SK-N-SH (cell line): ENCODE results near the gene CEP57L1. TPM values are rescaled to one million over a fixed set of nuclear protein-coding genes. Genes with fewer than 3 reads are reported as not detected.
"Not testable (repeated sequence)": the region's sequence is repeated elsewhere in the genome, so short reads cannot be mapped to it uniquely, and the experiment has no call there.

Source experiments
- CTCF ChIA-PET: fragments of 300-600, 350-600 bp; formaldehyde crosslinking; extraction: SDS; loops from one replicate; lab custom pipeline; 2021; lab: Yijun Ruan, JAX
- POLR2A ChIA-PET: fragments of 350-600 bp; sonication (Branson Sonifier 250); formaldehyde crosslinking; extraction: SDS; loops from one replicate; lab custom pipeline; 2020; ENCODE audit warnings: antibody characterized with exemption, inconsistent platforms; lab: Yijun Ruan, JAX
- DNase-seq: peaks from one replicate; pipeline ENCODE4 v3.0.0; 2012
- H2AFZ ChIP-seq: fragments of 200-600 bp; sonication (generic); 2 replicates; pipeline ENCODE4 v1.8.1; 2016; ENCODE audit warnings: antibody characterized with exemption, mild to moderate bottlenecking, low read depth
- H3F3A ChIP-seq: fragments of 200-600 bp; sonication (generic); replicated peaks from 2 replicates; pipeline ENCODE3; 2016; ENCODE audit warnings: antibody characterized with exemption, mild to moderate bottlenecking; ENCODE audit not compliant: insufficient read depth
- H3K27ac ChIP-seq, 2 experiments: fragments of 200-500 bp in 1 of 2; fragments of 200-600 bp in 1 of 2; sonication (Bioruptor generic) in 1 of 2; sonication (generic), shearing (Covaris generic) in 1 of 2; 2 replicates each; pipeline versions ENCODE4 v1.5.1 to v1.6.1; 2014 to 2016; ENCODE audit warnings: low read depth in 2 of 2, inconsistent platforms in 1 of 2, low read length in 1 of 2, mild to moderate bottlenecking in 1 of 2, mixed read lengths in 1 of 2
- H3K27me3 ChIP-seq: fragments of 200-600 bp; sonication (generic), shearing (Covaris generic); 2 replicates; pipeline ENCODE4 v1.6.1; 2016; ENCODE audit warnings: mixed run types; ENCODE audit not compliant: insufficient read depth
- H3K36me3 ChIP-seq, 2 experiments: fragments of 200-500 bp in 1 of 2; fragments of 200-600 bp in 1 of 2; sonication (Bioruptor generic) in 1 of 2; sonication (generic) in 1 of 2; replicated peaks in 1 of 2; 2 replicates each; pipeline versions ENCODE3 to v1.5.1; 2014 to 2016; ENCODE audit warnings: low read length in 1 of 2, mild to moderate bottlenecking in 1 of 2; ENCODE audit not compliant: insufficient read depth in 2 of 2, control insufficient read depth in 1 of 2
- H3K4me1 ChIP-seq, 2 experiments: fragments of 200-500 bp in 1 of 2; fragments of 200-600 bp in 1 of 2; sonication (Bioruptor generic) in 1 of 2; sonication (generic), shearing (Covaris generic) in 1 of 2; 2 replicates each; pipeline versions ENCODE4 v1.5.1 to v1.6.1; 2014 to 2016; ENCODE audit warnings: low read depth in 1 of 2, low read length in 1 of 2, mixed run types in 1 of 2; ENCODE audit not compliant: insufficient read depth in 2 of 2, control insufficient read depth in 1 of 2
- H3K4me2 ChIP-seq: fragments of 200-600 bp; sonication (generic), shearing (Covaris generic); 2 replicates; pipeline ENCODE4 v1.6.1; 2017; ENCODE audit warnings: mixed run types
- H3K4me3 ChIP-seq, 2 experiments: fragments of 200-500 bp in 1 of 2; fragments of 200-600 bp in 1 of 2; sonication (Bioruptor generic) in 1 of 2; sonication (generic), shearing (Covaris generic) in 1 of 2; 2 replicates each; pipeline versions ENCODE4 v1.5.1 to v1.8.1; 2014 to 2016; ENCODE audit warnings: low read depth in 2 of 2, inconsistent platforms in 1 of 2, low read length in 1 of 2, mild to moderate bottlenecking in 1 of 2, mixed read lengths in 1 of 2, moderate library complexity in 1 of 2
- H3K79me2 ChIP-seq: fragments of 200-600 bp; sonication (generic); 2 replicates; pipeline ENCODE4 v1.8.1; 2017; ENCODE audit warnings: mild to moderate bottlenecking; ENCODE audit not compliant: insufficient read depth
- H3K9ac ChIP-seq: fragments of 200-600 bp; sonication (generic); 2 replicates; pipeline ENCODE4 v1.6.1; 2017; ENCODE audit warnings: mixed run types
- H3K9me2 ChIP-seq: fragments of 200-600 bp; sonication (generic); 2 replicates; pipeline ENCODE4 v1.6.1; 2017; ENCODE audit warnings: mixed run types
- H3K9me3 ChIP-seq: fragments of 200-600 bp; sonication (generic); 2 replicates; pipeline ENCODE4 v1.6.1; 2017; ENCODE audit warnings: mixed run types, mild to moderate bottlenecking, moderate library complexity
- H4K20me1 ChIP-seq: fragments of 200-600 bp; sonication (generic); 2 replicates; pipeline ENCODE4 v1.6.1; 2017; ENCODE audit warnings: mild to moderate bottlenecking, mixed run types; ENCODE audit not compliant: insufficient read depth
- CTCF ChIP-seq: fragments of 200-600 bp; sonication (generic); IDR thresholded peaks from 2 replicates; pipeline ENCODE4 v1.6.1; 2017; ENCODE audit warnings: antibody characterized with exemption, mild to moderate bottlenecking, moderate library complexity
- ELF1 ChIP-seq: IDR thresholded peaks from 2 replicates; pipeline ENCODE4 v1.4.0; 2012
- EP300 ChIP-seq, 2 experiments: IDR thresholded peaks; 2 replicates each; pipeline versions ENCODE4 v1.4.0 to v1.6.1; 2012; ENCODE audit warnings: borderline replicate concordance in 1 of 2, low read depth in 1 of 2, low read length in 1 of 2
- EZH2phosphoT487 ChIP-seq: fragments of 200-600 bp; sonication (generic); IDR thresholded peaks from 2 replicates; pipeline ENCODE4 v1.6.1; 2017; ENCODE audit warnings: low read depth, mixed run types, mild to moderate bottlenecking, antibody characterized with exemption, moderate library complexity, borderline replicate concordance
- FOXJ3 ChIP-seq: sonication (generic); formaldehyde crosslinking; IDR thresholded peaks from 2 replicates; pipeline ENCODE4 v1.5.1; 2020; ENCODE audit warnings: mild to moderate bottlenecking, missing genetic modification reagents
- GATA2 ChIP-seq: sonication (generic); formaldehyde crosslinking; IDR thresholded peaks from 2 replicates; pipeline ENCODE4 v1.5.0; 2020; ENCODE audit warnings: mild to moderate bottlenecking, missing genetic modification reagents
- IRF3 ChIP-seq: fragments of 150-350 bp; IDR thresholded peaks from 2 replicates; pipeline ENCODE4 v1.6.1; 2016; ENCODE audit warnings: mild to moderate bottlenecking, low read depth, low read length
- JUND ChIP-seq: IDR thresholded peaks from 2 replicates; pipeline ENCODE4 v1.4.0; 2012
- MEF2A ChIP-seq: IDR thresholded peaks from 2 replicates; pipeline ENCODE4 v1.4.0; 2012; ENCODE audit warnings: low read depth, borderline replicate concordance
- MXI1 ChIP-seq: IDR thresholded peaks from 2 replicates; pipeline ENCODE4 v1.6.1; 2012; ENCODE audit warnings: mild to moderate bottlenecking, low read depth, low read length, improper control_type of control experiment
- NFIC ChIP-seq: IDR thresholded peaks from 2 replicates; pipeline ENCODE4 v1.4.0; 2012; ENCODE audit warnings: borderline replicate concordance
- NRF1 ChIP-seq: IDR thresholded peaks from 2 replicates; pipeline ENCODE4 v1.6.1; 2012; ENCODE audit warnings: low read depth, mild to moderate bottlenecking, low read length
- PBX3 ChIP-seq: IDR thresholded peaks from 2 replicates; pipeline ENCODE4; 2012
- POLR2AphosphoS5 ChIP-seq: IDR thresholded peaks from 2 replicates; pipeline ENCODE4 v1.6.1; 2012; ENCODE audit warnings: low read depth, low read length
- RCOR1 ChIP-seq: fragments of 150-350 bp; IDR thresholded peaks from 2 replicates; pipeline ENCODE4 v1.6.1; 2017; ENCODE audit warnings: antibody characterized with exemption, low read length
- REST ChIP-seq: IDR thresholded peaks from 2 replicates; pipeline ENCODE4 v1.6.1; 2012; ENCODE audit warnings: mild to moderate bottlenecking, low read depth, low read length, moderate library complexity
- TEAD4 ChIP-seq: IDR thresholded peaks from 2 replicates; pipeline ENCODE4 v1.4.0; 2012; ENCODE audit warnings: mild to moderate bottlenecking, borderline replicate concordance; ENCODE audit not compliant: insufficient read depth
- USF1 ChIP-seq: IDR thresholded peaks from 2 replicates; pipeline ENCODE4 v1.4.0; 2012; ENCODE audit warnings: low read depth, borderline replicate concordance
- WGBS: methylation state at CpG from one replicate; pipeline ENCODE4 v1.1.6; 2017; ENCODE audit warnings: low lambda C conversion rate; 5-methylcytosine and 5-hydroxymethylcytosine counted together
- polyA plus RNA-seq, 3 experiments: library from polyadenylated mRNA; depleted of rRNA; stranded (reverse); fragments of >200 nt; gene quantifications; 2 replicates each; pipeline ENCODE4 v1.2.3, GENCODE V29; 2012

Gene CEP57L1
- polyA plus RNA-seq, 1 of the 3 experiments (the other 2 are of a cell fraction) = 7.3 TPM

GRCh38 chr6:109136530-109136929 is 41.2 kb downstream of the CEP57L1 start:
- Histone ChIP-seq H3K36me3 (peaks cover 0 to 20% of the 10 kb centered on the region in 2 experiments), H3F3A (peaks cover 12% of the 10 kb centered on the region)
- H3K4me1 ChIP-seq, H3K9me3 ChIP-seq, POLR2A ChIA-PET, H2AFZ ChIP-seq, H3K4me3 ChIP-seq, CTCF ChIA-PET, H3K27me3 ChIP-seq, H4K20me1 ChIP-seq, H3K27ac ChIP-seq, H3K4me2 ChIP-seq, H3K9ac ChIP-seq, DNase-seq, H3K9me2 ChIP-seq, H3K79me2 ChIP-seq: not testable (repeated sequence)
- WGBS = 97% methylated on average over 6 of the region's 6 CpGs

GRCh38 chr6:109139109-109139508 is 43.8 kb downstream of the CEP57L1 start:
- H3K36me3 ChIP-seq = peaks cover 0 to 23% of the 10 kb centered on the region in 2 experiments
- H3K9me2 ChIP-seq = no peaks in the 10 kb centered on the region
- no peaks in the 10 kb centered on the region for H3K9me3 ChIP-seq
- no peaks in the 10 kb centered on the region for H3K27me3 ChIP-seq
- peaks cover 3% of the 10 kb centered on the region; the same call in 1 of the 2 replicates for H3K79me2 ChIP-seq
- H3K9ac ChIP-seq = no peak overlapping the region
- TF ChIP-seq ELF1 = no peak
- no peak for TF ChIP-seq REST
- no peak for TF ChIP-seq MXI1
- no peak for TF ChIP-seq USF1
- no peak for TF ChIP-seq GATA2 (CRISPR knock-in tag)
- TF ChIP-seq POLR2AphosphoS5 = no peak
- TF ChIP-seq PBX3 = no peak
- no peak for TF ChIP-seq TEAD4
- TF ChIP-seq FOXJ3 (CRISPR knock-in tag) = no peak
- no peak for TF ChIP-seq CTCF
- no peak for TF ChIP-seq IRF3
- no peak for TF ChIP-seq EZH2phosphoT487
- no peak for TF ChIP-seq EP300 (IDR thresholded peaks at IDR 0.05; ENCODE audit: borderline replicate concordance in 1 of 2, low read depth in 1 of 2, low read length in 1 of 2)
- TF ChIP-seq NFIC = no peak
- TF ChIP-seq MEF2A = no peak
- TF ChIP-seq NRF1 = no peak
- no peak for TF ChIP-seq JUND
- TF ChIP-seq RCOR1 = no peak
- no peak for DNase-seq
- no peak overlapping the region; the same call in 1 of the 2 replicates for H2AFZ ChIP-seq
- CTCF ChIA-PET = interaction anchor here (1.1 kb wide), 1 partner anchor 10 kb away, joined by 3 read pairs; no protein-coding TSS in a partner anchor
- WGBS = 79% methylated on average over 6 of the region's 6 CpGs
- POLR2A ChIA-PET = no interaction called here
- no peak overlapping the region; the same call in 1 of the 2 replicates for H3K4me2 ChIP-seq
- H3K4me1 ChIP-seq = no peaks in the 10 kb centered on the region; a peak in 1 of 4 replicates
- H4K20me1 ChIP-seq = no peaks in the 10 kb centered on the region
- H3F3A ChIP-seq = peaks cover 12% of the 10 kb centered on the region
- no peak overlapping the region for H3K27ac ChIP-seq
- no peak overlapping the region for H3K4me3 ChIP-seq
